K562 (cell line): ENCODE data around the gene NLK.

Experiments used
- DACH1 ChIP-seq: fragments of 450-650 bp; IDR thresholded peaks from 2 replicates; pipeline ENCODE4 v1.6.1; 2018; ENCODE audit not compliant: partially characterized antibody
- EGR1 ChIP-seq: fragments of 450-650 bp; conservative IDR thresholded peaks from 2 replicates; pipeline ENCODE4 v1.6.1; 2017; ENCODE audit warnings: mild to moderate bottlenecking
- EZH2 ChIP-seq: IDR thresholded peaks from 2 replicates; pipeline ENCODE4 v1.6.1; 2012; ENCODE audit warnings: low read depth, mild to moderate bottlenecking, inconsistent platforms, low read length, borderline replicate concordance
- GATAD2A ChIP-seq: fragments of 450-650 bp; IDR thresholded peaks from 2 replicates; pipeline ENCODE4 v1.6.1; 2017
- HDGF ChIP-seq: fragments of 450-650 bp; IDR thresholded peaks from 2 replicates; pipeline ENCODE4 v1.6.1; 2016
- KLF10 ChIP-seq: fragments of 250-450 bp; sonication (Bioruptor Pico); IDR thresholded peaks from 2 replicates; pipeline ENCODE4 v1.6.1; 2021; ENCODE audit warnings: matching md5 sums
- NFE2L1 ChIP-seq: fragments of 450-650 bp; IDR thresholded peaks from 2 replicates; pipeline ENCODE4 v1.6.1; 2016; ENCODE audit warnings: missing genetic modification characterization, low read depth, mild to moderate bottlenecking, missing compliant biosample characterization, moderate library complexity, borderline replicate concordance
- SMAD2 ChIP-seq: fragments of 150-350 bp; IDR thresholded peaks from 2 replicates; pipeline ENCODE4 v1.6.1; 2014; ENCODE audit warnings: low read depth, mild to moderate bottlenecking, low read length
- SMC3 ChIP-seq: conservative IDR thresholded peaks from 2 replicates; pipeline ENCODE4 v1.6.1; 2011; ENCODE audit warnings: low read depth, low read length, improper control_type of control experiment; ENCODE audit not compliant: insufficient read depth
- TAF1 ChIP-seq: IDR thresholded peaks from 2 replicates; pipeline ENCODE4 v1.6.1; 2011; ENCODE audit warnings: mild to moderate bottlenecking, low read length, moderate library complexity; ENCODE audit not compliant: insufficient read depth, control insufficient read depth, severe bottlenecking; ENCODE audit errors: extremely low read depth
- THAP12 ChIP-seq: fragments of 250-450 bp; sonication (Bioruptor Pico); IDR thresholded peaks from 2 replicates; pipeline ENCODE4 v1.9.0; 2021; ENCODE audit warnings: mild to moderate bottlenecking, inconsistent platforms
- ZZZ3 ChIP-seq: fragments of 450-650 bp; IDR thresholded peaks from 2 replicates; pipeline ENCODE4 v1.6.1; 2016; ENCODE audit warnings: antibody characterized with exemption, mild to moderate bottlenecking, moderate library complexity
- TF ChIP-seq, protein P1 (sequence below): sonication (generic); formaldehyde crosslinking; IDR thresholded peaks from 2 replicates; pipeline ENCODE4 v1.9.0; 2022; ENCODE audit warnings: mild to moderate bottlenecking, missing genetic modification reagents
- TF ChIP-seq, protein P2 (sequence below): sonication (generic); formaldehyde crosslinking; IDR thresholded peaks from 2 replicates; pipeline ENCODE4 v1.5.0; 2020; ENCODE audit warnings: missing genetic modification reagents

- TF ChIP-seq ZZZ3: no peak
- TF ChIP-seq KLF10 (CRISPR knock-in tag): no peak
- TF ChIP-seq SMAD2: no peak
- no peak for TF ChIP-seq DACH1
- no peak for TF ChIP-seq HDGF
- TF ChIP-seq THAP12 (CRISPR knock-in tag): no peak
- no peak for TF ChIP-seq SMC3
- no peak for TF ChIP-seq GATAD2A
- no peak for TF ChIP-seq EGR1
- TF ChIP-seq, protein P1, sequence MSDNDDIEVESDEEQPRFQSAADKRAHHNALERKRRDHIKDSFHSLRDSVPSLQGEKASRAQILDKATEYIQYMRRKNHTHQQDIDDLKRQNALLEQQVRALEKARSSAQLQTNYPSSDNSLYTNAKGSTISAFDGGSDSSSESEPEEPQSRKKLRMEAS (CRISPR knock-in tag): no peak
- TF ChIP-seq EZH2: no peak
- no peak for TF ChIP-seq TAF1
- TF ChIP-seq, protein P2, sequence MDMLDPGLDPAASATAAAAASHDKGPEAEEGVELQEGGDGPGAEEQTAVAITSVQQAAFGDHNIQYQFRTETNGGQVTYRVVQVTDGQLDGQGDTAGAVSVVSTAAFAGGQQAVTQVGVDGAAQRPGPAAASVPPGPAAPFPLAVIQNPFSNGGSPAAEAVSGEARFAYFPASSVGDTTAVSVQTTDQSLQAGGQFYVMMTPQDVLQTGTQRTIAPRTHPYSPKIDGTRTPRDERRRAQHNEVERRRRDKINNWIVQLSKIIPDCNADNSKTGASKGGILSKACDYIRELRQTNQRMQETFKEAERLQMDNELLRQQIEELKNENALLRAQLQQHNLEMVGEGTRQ: no peak
- no peak for TF ChIP-seq NFE2L1 (tag)
Observed at GRCh38 chr17:28225867-28226266, 183.4 kb downstream of the NLK start.
